MCF 10A (cell line): Measurements from ENCODE around the gene GPX3. TPM values are rescaled to one million over a fixed set of nuclear protein-coding genes. Genes with fewer than 3 reads are reported as not detected.

ENCODE experiments used
- BruUV-seq: library from RNA; stranded (reverse); fragments of 400-500 nt; replicated peaks from 2 replicates; lab custom pipeline; 2021; lab: Mats Ljungman, UMichigan
- CTCF ChIA-PET: fragments of 300-600 bp; sonication (Branson Sonifier 250); formaldehyde crosslinking; extraction: SDS; loops from one replicate; lab custom pipeline; 2021; ENCODE audit warnings: antibody characterized with exemption, inconsistent platforms; lab: Yijun Ruan, JAX
- POLR2A ChIA-PET: fragments of 300-600, 350-650 bp; sonication (Branson Sonifier 250); formaldehyde crosslinking; extraction: SDS; loops from one replicate; lab custom pipeline; 2020; ENCODE audit warnings: antibody characterized with exemption, inconsistent platforms; lab: Yijun Ruan, JAX
- DNase-seq: peaks from one replicate; pipeline ENCODE4 v3.0.0-alpha.2; 2018; ENCODE audit not compliant: unreplicated experiment
- H3K27ac Mint-ChIP-seq: one replicate; pipeline ENCODE4 v1.8.0; 2022; ENCODE audit warnings: mild to moderate bottlenecking, low read depth, mixed read lengths; ENCODE audit not compliant: unreplicated experiment
- H3K27me3 Mint-ChIP-seq: one replicate; pipeline ENCODE4 v1.8.0; 2022; ENCODE audit warnings: mixed read lengths; ENCODE audit not compliant: insufficient read depth, unreplicated experiment
- H3K36me3 Mint-ChIP-seq: one replicate; pipeline ENCODE4 v1.8.0; 2022; ENCODE audit warnings: mild to moderate bottlenecking, moderate library complexity, mixed read lengths; ENCODE audit not compliant: insufficient read depth, unreplicated experiment
- H3K4me1 Mint-ChIP-seq: one replicate; pipeline ENCODE4 v1.8.0; 2022; ENCODE audit warnings: mixed read lengths; ENCODE audit not compliant: insufficient read depth, unreplicated experiment
- H3K4me3 Mint-ChIP-seq: one replicate; pipeline ENCODE4 v1.8.0; 2022; ENCODE audit warnings: mild to moderate bottlenecking, moderate library complexity, mixed read lengths; ENCODE audit not compliant: unreplicated experiment
- H3K9me3 Mint-ChIP-seq: one replicate; pipeline ENCODE4 v1.8.0; 2022; ENCODE audit warnings: mixed read lengths; ENCODE audit not compliant: unreplicated experiment
- CTCF ChIP-seq: fragments of 200-600 bp; IDR thresholded peaks from one replicate; pipeline ENCODE4 v1.8.0; 2022; ENCODE audit warnings: antibody characterized with exemption, mild to moderate bottlenecking; ENCODE audit not compliant: unreplicated experiment
- intact Hi-C: fragments of 100-400 bp; cut with micrococcal nuclease; formaldehyde crosslinking; loops from 2 replicates; pipeline ENCODE4 v1.14.1; 2022
- total RNA-seq: library from RNA; stranded (reverse); gene quantifications from 2 replicates; pipeline ENCODE4 v1.2.3, GENCODE V29; 2022

The GPX3 gene
- total RNA-seq, 1 experiment from 2014 or later, result not detected

- H3K4me3 Mint-ChIP-seq, result no peak overlapping the region
- no peak overlapping the region for H3K27ac Mint-ChIP-seq
- H3K27me3 Mint-ChIP-seq, result peaks cover 9% of the 10 kb centered on the region
- no peak for TF ChIP-seq CTCF
- DNase-seq, result no peak
- CTCF ChIA-PET, result interaction anchor here (0.5 to 16.9 kb wide), 10 partner anchors 9 to 158 kb away, joined by 3 to 394 read pairs (median 4); partner anchors contain the start of gene TNIP1
- no peaks in the 10 kb centered on the region for H3K4me1 Mint-ChIP-seq
- intact Hi-C loops, result loop anchor here (10.0 kb wide), 1 partner anchor 518 kb away; no protein-coding TSS in a partner anchor
- BruUV-seq, result no TSS peak
- H3K36me3 Mint-ChIP-seq, result no peaks in the 10 kb centered on the region
- no peaks in the 10 kb centered on the region for H3K9me3 Mint-ChIP-seq
- POLR2A ChIA-PET, result no interaction called here
These were observed 13.6 kb upstream of the GPX3 start for GRCh38 chr5:151006704-151007334.

- no peak overlapping the region for H3K27ac Mint-ChIP-seq
These were observed 12.8 kb upstream of the GPX3 start for GRCh38 chr5:151007430-151008209.

DNA sequence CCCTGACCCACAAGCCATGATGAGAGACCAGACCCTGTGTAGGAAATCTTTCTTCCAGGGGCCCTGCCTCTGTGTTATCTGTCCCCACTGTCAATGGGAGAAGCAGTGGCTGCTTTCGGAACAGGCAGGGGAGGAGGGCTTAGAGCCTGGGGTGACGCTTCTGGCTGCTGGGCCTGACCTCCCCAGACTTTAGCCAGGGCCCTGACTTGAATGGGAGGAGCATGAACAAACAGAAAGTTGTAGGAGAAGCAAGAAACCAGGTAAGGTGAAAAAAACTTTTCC lies 12.2 kb upstream of the GPX3 start:
- ChIA-PET POLR2A (no interaction called here), CTCF (interaction anchor here (1.0 to 7.3 kb wide), 2 partner anchors 90 to 107 kb away, joined by 4 to 63 read pairs; no protein-coding TSS in a partner anchor)
- H3K4me1 Mint-ChIP-seq, result no peaks in the 10 kb centered on the region
- TF ChIP-seq CTCF, result no peak
- H3K9me3 Mint-ChIP-seq, result no peaks in the 10 kb centered on the region
- no TSS peak for BruUV-seq
- H3K4me3 Mint-ChIP-seq, result no peak overlapping the region
- DNase-seq, result no peak
- H3K36me3 Mint-ChIP-seq, result no peaks in the 10 kb centered on the region
- H3K27ac Mint-ChIP-seq, result no peak overlapping the region
- H3K27me3 Mint-ChIP-seq, result peaks cover 13% of the 10 kb centered on the region
- intact Hi-C loops, result loop anchor here (10.0 kb wide), 1 partner anchor 517 kb away; no protein-coding TSS in a partner anchor

More at GRCh38 chr5:151007430-151008209, 12.8 kb upstream of the GPX3 start:
- H3K4me1 Mint-ChIP-seq, result no peaks in the 10 kb centered on the region
- H3K27me3 Mint-ChIP-seq, result peaks cover 13% of the 10 kb centered on the region
- no peak overlapping the region for H3K4me3 Mint-ChIP-seq
- intact Hi-C loops, result loop anchor here (10.0 kb wide), 1 partner anchor 517 kb away; no protein-coding TSS in a partner anchor
- BruUV-seq, result no TSS peak
- no peak for DNase-seq
- no peaks in the 10 kb centered on the region for H3K36me3 Mint-ChIP-seq
- ChIA-PET CTCF (interaction anchor here (0.5 to 16.9 kb wide), 9 partner anchors 8 to 158 kb away, joined by 3 to 394 read pairs (median 3); no protein-coding TSS in a partner anchor), POLR2A (no interaction called here)
- H3K9me3 Mint-ChIP-seq, result no peaks in the 10 kb centered on the region
- no peak for TF ChIP-seq CTCF

DNA sequence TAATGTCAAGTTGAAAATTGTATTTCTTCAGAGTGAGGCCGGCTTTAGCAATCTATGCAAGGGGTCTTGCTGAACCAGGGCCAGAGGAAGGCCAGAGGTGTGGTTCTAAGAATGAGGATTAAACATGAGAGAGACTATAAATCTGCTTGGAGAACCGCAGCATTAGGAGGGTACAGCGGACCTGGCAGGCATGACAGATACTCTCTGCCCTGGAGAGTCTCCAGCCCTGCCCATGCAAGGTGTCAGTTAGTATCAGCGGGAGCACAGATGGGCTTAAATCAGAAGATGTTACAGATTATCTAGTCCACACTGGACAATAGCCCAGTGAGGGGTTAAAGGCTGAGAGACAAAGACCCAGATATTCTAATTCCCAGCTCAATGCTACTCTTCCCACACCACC lies 11.5 kb upstream of the GPX3 start:
- ChIA-PET CTCF (interaction anchor here (0.6 to 7.3 kb wide), 4 partner anchors 39 to 675 kb away, joined by 3 to 63 read pairs (median 4); no protein-coding TSS in a partner anchor), POLR2A (interaction anchor here (1.7 kb wide), 1 partner anchor 32 kb away, joined by 5 read pairs; no protein-coding TSS in a partner anchor)
- H3K36me3 Mint-ChIP-seq, result no peaks in the 10 kb centered on the region
- H3K4me3 Mint-ChIP-seq, result no peak overlapping the region
- no peak overlapping the region for H3K27ac Mint-ChIP-seq
- peaks cover 13% of the 10 kb centered on the region for H3K27me3 Mint-ChIP-seq
- no peak for DNase-seq
- TF ChIP-seq CTCF, result no peak
- BruUV-seq, result no TSS peak
- intact Hi-C loops, result loop anchor here (10.0 kb wide), 1 partner anchor 516 kb away; no protein-coding TSS in a partner anchor
- H3K9me3 Mint-ChIP-seq, result no peaks in the 10 kb centered on the region
- H3K4me1 Mint-ChIP-seq, result no peaks in the 10 kb centered on the region
